Measurements from ENCODE around the gene SLC38A2.

SLC38A2 gene

GRCh38 chr12:46369474-46370379 is 2.8 kb downstream of the SLC38A2 start:
- H3K4me3 ChIP-seq (ENCODE audit: low read depth, low read length): peak overlapping the region; percentile 97
- no peak for TF ChIP-seq CTCF (IDR thresholded peaks at IDR 0.05; ENCODE audit: low read depth, low read length)

- TF ChIP-seq CTCF (IDR thresholded peaks at IDR 0.05; ENCODE audit: low read depth, low read length): no peak
- H3K4me3 ChIP-seq (ENCODE audit: low read depth, low read length): peak overlapping the region; percentile 97
These were observed 3.5 kb downstream of the SLC38A2 start for GRCh38 chr12:46369095-46369473.

- peak overlapping the region; percentile 97 for H3K4me3 ChIP-seq (ENCODE audit: low read depth, low read length)
- no peak for TF ChIP-seq CTCF (IDR thresholded peaks at IDR 0.05; ENCODE audit: low read depth, low read length)
These were observed 3.9 kb downstream of the SLC38A2 start for GRCh38 chr12:46368684-46369083.

GRCh38 chr12:46368138-46368537 is 4.4 kb downstream of the SLC38A2 start:
- no peak for TF ChIP-seq CTCF (IDR thresholded peaks at IDR 0.05; ENCODE audit: low read depth, low read length)
- H3K4me3 ChIP-seq (ENCODE audit: low read depth, low read length): peak overlapping the region; percentile 97

GRCh38 chr12:46367351-46368029 is 5.1 kb downstream of the SLC38A2 start:
- peak overlapping the region; percentile 97 for H3K4me3 ChIP-seq (ENCODE audit: low read depth, low read length)
- TF ChIP-seq CTCF (IDR thresholded peaks at IDR 0.05; ENCODE audit: low read depth, low read length): no peak

- H3K4me3 ChIP-seq (ENCODE audit: low read depth, low read length): peak overlapping the region; percentile 97
These were observed 5.8 kb downstream of the SLC38A2 start for GRCh38 chr12:46366771-46367170.

More at GRCh38 chr12:46366771-46367170, 5.8 kb downstream of the SLC38A2 start:
- no peak for TF ChIP-seq CTCF (IDR thresholded peaks at IDR 0.05; ENCODE audit: low read depth, low read length)
